Epithelial cell of umbilical artery (primary cell): Measurements from ENCODE around the gene SDHC. TPM values are rescaled to one million over a fixed set of nuclear protein-coding genes. Genes with fewer than 3 reads are reported as not detected.

ENCODE experiments used
- total RNA-seq: library from RNA; depleted of rRNA; stranded (reverse); fragments of >200 nt; gene quantifications from 2 replicates; pipeline ENCODE4 v1.2.3, GENCODE V29; 2014

SDHC gene, protein sequence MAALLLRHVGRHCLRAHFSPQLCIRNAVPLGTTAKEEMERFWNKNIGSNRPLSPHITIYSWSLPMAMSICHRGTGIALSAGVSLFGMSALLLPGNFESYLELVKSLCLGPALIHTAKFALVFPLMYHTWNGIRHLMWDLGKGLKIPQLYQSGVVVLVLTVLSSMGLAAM
- total RNA-seq: 22.1 and 46.2 TPM in 2 replicates

DNA sequence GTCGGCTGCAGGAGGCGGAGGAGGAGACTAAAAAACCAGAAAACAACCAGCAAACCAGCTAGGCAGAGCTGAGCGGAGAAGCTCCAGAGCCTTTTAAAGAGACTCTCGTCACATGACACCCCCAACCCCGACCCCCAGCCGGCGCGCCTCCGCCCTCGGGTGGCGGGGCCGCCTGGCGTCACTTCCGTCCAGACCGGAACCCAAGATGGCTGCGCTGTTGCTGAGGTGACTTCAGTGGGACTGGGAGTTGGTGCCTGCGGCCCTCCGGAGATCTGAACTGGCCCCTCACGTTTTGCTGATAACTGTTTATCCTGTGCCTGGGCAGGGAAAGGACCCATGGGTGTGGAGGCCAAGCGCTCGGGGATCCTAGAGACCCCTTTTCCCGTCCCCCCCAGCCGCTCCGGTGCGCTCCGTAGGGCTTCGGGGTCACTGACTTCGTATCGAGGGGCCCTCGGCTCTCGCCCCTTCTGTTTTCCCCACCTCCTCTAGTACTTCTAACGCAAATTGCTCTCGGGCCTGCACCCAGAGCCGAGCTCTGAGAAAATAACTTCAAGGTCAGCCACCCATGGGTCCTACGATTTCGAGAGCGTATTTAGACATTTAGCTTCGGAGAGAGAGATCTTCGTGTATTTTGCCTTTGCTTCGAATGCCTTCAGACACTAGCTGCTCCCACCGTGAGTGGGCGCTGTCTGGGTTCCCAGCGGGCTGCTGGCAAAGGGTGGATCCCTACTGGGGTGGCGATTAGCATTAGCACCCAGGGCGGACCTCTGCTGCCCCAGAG is at the start of gene SDHC:
Gene SDHC (plus strand): TSS at position 181 of the 781 bp plus-strand sequence. CDS start 25 bp downstream, at position 206.

DNA sequence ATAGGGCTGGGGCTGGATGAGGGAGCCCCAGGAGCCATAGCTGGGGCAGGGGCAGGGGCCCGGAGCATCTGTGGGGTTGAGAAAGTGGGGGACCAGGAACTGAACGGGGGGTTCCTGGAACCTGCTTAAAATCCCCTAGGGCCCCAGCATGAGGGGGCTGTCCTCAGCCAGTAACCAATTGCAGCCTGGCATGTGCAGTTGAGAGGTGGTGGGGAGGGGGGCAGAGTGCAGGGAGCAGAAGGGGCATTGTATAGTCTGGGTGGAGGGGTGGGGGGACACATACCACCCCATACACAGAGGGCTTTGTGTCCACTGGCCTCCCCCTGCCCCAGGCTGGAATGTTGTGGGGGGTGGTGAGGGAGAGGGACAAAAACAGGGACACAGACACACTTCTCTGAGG is 4.3 kb upstream of the SDHC start, which contains the start of gene MPZ:
Gene MPZ (minus strand): TSS at position 101 of the 400 bp plus-strand sequence. CDS start 63 bp downstream, at position 38.

DNA sequence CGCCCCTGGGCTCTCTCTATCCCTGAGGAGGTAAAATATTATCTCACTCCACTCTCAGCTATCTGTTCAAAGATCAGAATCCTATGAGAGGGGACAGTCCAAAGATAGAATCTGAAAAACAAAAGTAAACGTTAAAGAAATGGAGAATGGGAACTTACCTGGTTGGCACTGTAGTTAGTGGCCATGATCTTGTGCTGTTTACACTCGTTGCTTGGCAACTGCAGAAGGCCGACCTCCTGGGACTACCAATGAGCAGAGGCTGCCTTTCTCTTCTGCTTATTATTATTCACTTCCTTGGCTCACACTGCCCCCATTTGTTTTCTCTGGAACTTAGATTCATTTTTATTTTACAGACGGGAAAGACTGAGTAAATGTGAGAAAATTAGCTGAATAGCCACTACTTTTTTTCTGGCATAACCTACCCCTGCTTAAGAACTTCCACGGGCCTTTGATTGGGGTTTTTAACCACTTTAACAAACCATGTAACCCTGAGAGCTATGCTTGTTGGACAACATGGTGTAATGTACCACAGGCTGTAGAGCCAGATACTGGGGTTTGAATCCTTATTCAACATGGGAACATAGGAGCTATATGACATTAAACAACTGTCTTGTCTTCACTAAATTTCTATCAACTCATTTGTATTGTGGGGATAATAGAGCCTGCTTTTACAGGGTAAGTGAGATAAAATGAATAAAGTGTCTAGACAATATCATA is 53.7 kb downstream of the SDHC start, which contains the start of gene CFAP126:
Gene CFAP126 (minus strand): TSS at position 193 of the 717 bp plus-strand sequence. CDS start 8 bp downstream, at position 185.

Other genes with a start within 250 kb of the SDHC start
- not detected in 2 replicates for gene ARHGAP30, start 244.5 kb upstream of the SDHC start, total RNA-seq
- gene NECTIN4, start 224.8 kb upstream of the SDHC start, total RNA-seq: 0.15 and 0.32 TPM in 2 replicates
- gene KLHDC9, start 216.0 kb upstream of the SDHC start, total RNA-seq: 0.65 and 2.9 TPM in 2 replicates
- gene PFDN2, start 196.3 kb upstream of the SDHC start, total RNA-seq: 96.8 and 148 TPM in 2 replicates
- 9.7 and 14.7 TPM in 2 replicates for gene NIT1, start 196.3 kb upstream of the SDHC start, total RNA-seq
- gene DEDD, start 181.7 kb upstream of the SDHC start, total RNA-seq: 31.2 and 35.4 TPM in 2 replicates
- 105 and 141 TPM in 2 replicates for gene UFC1, start 160.4 kb upstream of the SDHC start, total RNA-seq
- 3.3 and 5.5 TPM in 2 replicates for gene USP21, start 154.9 kb upstream of the SDHC start, total RNA-seq
- 16.3 and 17.5 TPM in 2 replicates for gene PPOX, start 148.0 kb upstream of the SDHC start, total RNA-seq
- 18.5 and 19.8 TPM in 2 replicates for gene B4GALT3, start 136.9 kb upstream of the SDHC start, total RNA-seq
- 16.0 and 16.6 TPM in 2 replicates for gene ADAMTS4, start 115.3 kb upstream of the SDHC start, total RNA-seq
- 206 and 233 TPM in 2 replicates for gene NDUFS2, start 112.0 kb upstream of the SDHC start, total RNA-seq
- gene FCER1G, start 99.1 kb upstream of the SDHC start, total RNA-seq: not detected in 2 replicates
- gene APOA2, start 90.8 kb upstream of the SDHC start, total RNA-seq: not detected in 2 replicates
- gene TOMM40L, start 88.3 kb upstream of the SDHC start, total RNA-seq: 15.9 and 21.9 TPM in 2 replicates
- gene NR1I3, start 76.2 kb upstream of the SDHC start, total RNA-seq: not detected in 2 replicates
- not detected in 2 replicates for gene PCP4L1, start 55.6 kb upstream of the SDHC start, total RNA-seq
- 0.15 and 0.32 TPM in 2 replicates for gene MPZ, start 4.4 kb upstream of the SDHC start, total RNA-seq
- gene CFAP126, start 53.5 kb downstream of the SDHC start, total RNA-seq: not detected in 2 replicates
- gene FCGR2A, start 191.1 kb downstream of the SDHC start, total RNA-seq: not detected in 2 replicates
- gene HSPA6, start 210.2 kb downstream of the SDHC start, total RNA-seq: 0.30 and 0.32 TPM in 2 replicates
- not detected in 2 replicates for gene FCGR3A, start 235.4 kb downstream of the SDHC start, total RNA-seq